Fibroblast of lung (primary cell): ENCODE data around the gene BNIPL.

Source experiments
- CTCF ChIP-seq, 2 donors: IDR thresholded peaks in 1 of 2; conservative IDR thresholded peaks in 1 of 2; 1 replicate in 1 of 2; 2 replicates in 1 of 2; pipeline ENCODE4 v1.5.1; 2011 to 2012; ENCODE audit warnings: low read length in 2 of 2, control low read depth in 1 of 2, inconsistent platforms in 1 of 2, low read depth in 1 of 2, mild to moderate bottlenecking in 1 of 2
- EZH2 ChIP-seq: IDR thresholded peaks from 2 replicates; pipeline ENCODE4 v1.5.1; 2012; ENCODE audit warnings: low read length, control low read depth, mild to moderate bottlenecking; ENCODE audit errors: missing control alignments

DNA sequence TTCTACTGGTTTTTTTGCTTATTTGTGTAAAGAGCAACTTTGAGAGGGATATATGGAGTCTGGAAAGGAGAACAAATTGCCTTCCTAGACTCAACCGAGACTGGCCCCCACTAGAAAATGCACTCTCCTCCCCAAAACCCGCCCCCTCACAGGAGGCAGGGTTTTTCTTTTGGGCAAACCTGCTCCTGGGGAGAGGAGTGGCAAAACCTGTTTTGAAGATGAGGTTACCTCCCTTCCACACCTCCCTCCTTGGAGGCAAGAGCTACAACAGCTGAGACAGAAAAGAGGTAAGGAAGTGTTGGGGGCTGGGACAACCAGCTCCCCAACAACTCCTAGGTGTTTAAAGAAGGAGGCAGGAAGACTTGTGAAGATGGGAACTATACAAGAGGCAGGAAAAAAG is at the start of gene BNIPL:
- TF ChIP-seq EZH2 = no peak
- no peak for TF ChIP-seq CTCF (conservative IDR thresholded peaks at IDR 0.05 in 1 of 2, IDR thresholded peaks at IDR 0.05 in 1 of 2; ENCODE audit: low read depth in 1 of 2, low read length in 2 of 2)
